NCI-H1694 treated with DMSO at 0.1 percent for 48 hours (cell line): ENCODE results near the gene NPR2.

Experiments
- DNase-seq: peaks from one replicate; lab custom pipeline; 2025; lab: John Stamatoyannopoulos, UW

NPR2 gene

DNA sequence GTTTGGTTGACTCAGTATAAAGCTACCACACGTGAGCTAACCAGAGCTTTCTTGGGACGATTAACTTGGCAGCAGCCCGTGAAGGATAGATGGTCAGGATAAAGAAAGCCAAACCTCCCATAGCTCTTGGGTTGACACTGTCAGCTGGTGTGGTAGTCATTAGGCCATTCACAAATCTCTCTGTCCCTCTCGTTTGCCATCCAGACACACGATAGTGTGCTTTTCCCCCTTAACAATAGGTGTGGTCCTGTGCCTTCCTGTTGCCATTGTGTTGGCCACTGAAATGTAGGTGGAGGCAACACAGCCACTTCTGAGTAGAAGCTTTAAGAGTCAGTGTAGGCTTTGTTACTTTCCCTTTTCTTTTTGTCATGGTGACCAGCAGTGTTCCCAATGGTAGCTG lies 67.1 kb downstream of the NPR2 start:
- no peak for DNase-seq
